Measurements from ENCODE around the gene SREK1.
"Not testable (repeated sequence)": the region's sequence is repeated elsewhere in the genome, so short reads cannot be mapped to it uniquely, and the experiment has no call there.

DNA sequence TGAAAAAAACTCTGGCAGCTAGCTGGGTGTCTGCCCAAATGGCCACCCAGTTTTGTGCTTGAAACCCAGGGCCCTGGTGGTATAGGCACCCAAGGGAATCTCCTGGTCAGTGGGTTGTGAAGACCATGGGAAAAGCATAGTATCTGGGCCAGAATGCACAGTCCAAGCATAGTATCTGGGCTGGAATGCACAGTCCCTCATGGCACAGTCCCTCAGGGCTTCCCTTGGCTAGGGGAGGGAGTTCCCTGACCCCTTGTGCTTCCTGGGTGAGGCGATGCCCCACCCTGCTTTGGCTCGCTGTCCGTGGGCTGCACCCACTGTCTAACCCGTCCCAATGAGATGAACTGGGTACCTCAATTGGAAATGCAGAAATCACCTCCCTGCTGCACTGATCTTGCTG lies 78.8 kb downstream of the SREK1 start:
- TF ChIP-seq CTCF, POLR2A (IDR thresholded peaks at IDR 0.05): not testable (repeated sequence)

Measured in body of pancreas (tissue), 4 donors.